Caco-2 (cell line): ENCODE measurements around the gene RPRM. TPM values are rescaled to one million over a fixed set of nuclear protein-coding genes. Genes with fewer than 3 reads are reported as not detected.

Experiments used
- BruUV-seq: library from RNA; stranded (reverse); fragments of 400-500 nt; replicated peaks from 2 replicates; lab custom pipeline; 2021; lab: Mats Ljungman, UMichigan
- CTCF ChIA-PET: fragments of 300-600 bp; sonication (Branson Sonifier 250); formaldehyde crosslinking; loops from one replicate; lab custom pipeline; 2022; ENCODE audit warnings: antibody characterized with exemption; lab: Charles Lee
- POLR2A ChIA-PET: fragments of 300-600 bp; sonication (Branson Sonifier 250); formaldehyde crosslinking; loops from one replicate; lab custom pipeline; 2022; ENCODE audit warnings: antibody characterized with exemption; lab: Charles Lee
- DNase-seq, 2 experiments: peaks; one replicate each; pipeline versions ENCODE4 v3.0.0 to v3.0.0-alpha.2; 2020 to 2022
- H3K27me3 ChIP-seq: replicated peaks from 2 replicates; pipeline ENCODE4 v1.6.0; 2011; ENCODE audit warnings: low read length; ENCODE audit not compliant: control insufficient read depth, insufficient read depth
- H3K36me3 ChIP-seq: 2 replicates; pipeline ENCODE4 v1.5.1; 2011; ENCODE audit warnings: low read length; ENCODE audit not compliant: control insufficient read depth, insufficient read depth
- H3K4me1 ChIP-seq: fragments of 250-450 bp; sonication (Bioruptor Pico); 2 replicates; pipeline ENCODE4 v1.5.1; 2020; ENCODE audit warnings: mild to moderate bottlenecking
- H3K4me3 ChIP-seq: 2 replicates; pipeline ENCODE4 v1.5.1; 2011; ENCODE audit warnings: low read depth, mild to moderate bottlenecking, control low read depth, low read length
- H3K9me3 ChIP-seq: fragments of 250-450 bp; sonication (Bioruptor Pico); 2 replicates; pipeline ENCODE4 v1.5.1; 2020; ENCODE audit warnings: mild to moderate bottlenecking, moderate library complexity
- H3K27ac Mint-ChIP-seq: one replicate; pipeline ENCODE4 v1.8.0; 2022; ENCODE audit warnings: mixed read lengths; ENCODE audit not compliant: unreplicated experiment
- H3K27me3 Mint-ChIP-seq: one replicate; pipeline ENCODE4 v1.8.0; 2022; ENCODE audit warnings: mixed read lengths; ENCODE audit not compliant: insufficient read depth, unreplicated experiment
- H3K36me3 Mint-ChIP-seq: one replicate; pipeline ENCODE4 v1.8.0; 2022; ENCODE audit warnings: mild to moderate bottlenecking, mixed read lengths; ENCODE audit not compliant: insufficient read depth, unreplicated experiment
- H3K4me1 Mint-ChIP-seq: one replicate; pipeline ENCODE4 v1.8.0; 2022; ENCODE audit warnings: low read depth, mixed read lengths; ENCODE audit not compliant: unreplicated experiment
- H3K4me3 Mint-ChIP-seq: one replicate; pipeline ENCODE4 v1.8.0; 2022; ENCODE audit warnings: mild to moderate bottlenecking, moderate library complexity, mixed read lengths; ENCODE audit not compliant: unreplicated experiment
- H3K9me3 Mint-ChIP-seq: one replicate; pipeline ENCODE4 v1.8.0; 2022; ENCODE audit warnings: mixed read lengths; ENCODE audit not compliant: unreplicated experiment
- intact Hi-C: fragments of 100-400 bp; cut with micrococcal nuclease; formaldehyde crosslinking; loops from one replicate; pipeline ENCODE4 v1.10.0; 2022; ENCODE audit not compliant: unreplicated experiment
- total RNA-seq: library from RNA; stranded (reverse); gene quantifications from 2 replicates; pipeline ENCODE4 v1.2.3, GENCODE V29; 2022
- TF ChIP-seq, protein P1 (sequence below), 2 experiments: fragments of 200-600 bp in 1 of 2; IDR thresholded peaks; 1 replicate in 1 of 2; 2 replicates in 1 of 2; pipeline versions ENCODE4 v1.5.1 to v1.8.0; 2011 to 2022; ENCODE audit warnings: antibody characterized with exemption in 1 of 2, control low read depth in 1 of 2, inconsistent platforms in 1 of 2, low read depth in 1 of 2, low read length in 1 of 2, mild to moderate bottlenecking in 1 of 2, moderate library complexity in 1 of 2; ENCODE audit not compliant: insufficient read depth in 1 of 2, severe bottlenecking in 1 of 2, unreplicated experiment in 1 of 2

Gene RPRM
- total RNA-seq, 1 experiment from 2014 or later, result not detected

DNA sequence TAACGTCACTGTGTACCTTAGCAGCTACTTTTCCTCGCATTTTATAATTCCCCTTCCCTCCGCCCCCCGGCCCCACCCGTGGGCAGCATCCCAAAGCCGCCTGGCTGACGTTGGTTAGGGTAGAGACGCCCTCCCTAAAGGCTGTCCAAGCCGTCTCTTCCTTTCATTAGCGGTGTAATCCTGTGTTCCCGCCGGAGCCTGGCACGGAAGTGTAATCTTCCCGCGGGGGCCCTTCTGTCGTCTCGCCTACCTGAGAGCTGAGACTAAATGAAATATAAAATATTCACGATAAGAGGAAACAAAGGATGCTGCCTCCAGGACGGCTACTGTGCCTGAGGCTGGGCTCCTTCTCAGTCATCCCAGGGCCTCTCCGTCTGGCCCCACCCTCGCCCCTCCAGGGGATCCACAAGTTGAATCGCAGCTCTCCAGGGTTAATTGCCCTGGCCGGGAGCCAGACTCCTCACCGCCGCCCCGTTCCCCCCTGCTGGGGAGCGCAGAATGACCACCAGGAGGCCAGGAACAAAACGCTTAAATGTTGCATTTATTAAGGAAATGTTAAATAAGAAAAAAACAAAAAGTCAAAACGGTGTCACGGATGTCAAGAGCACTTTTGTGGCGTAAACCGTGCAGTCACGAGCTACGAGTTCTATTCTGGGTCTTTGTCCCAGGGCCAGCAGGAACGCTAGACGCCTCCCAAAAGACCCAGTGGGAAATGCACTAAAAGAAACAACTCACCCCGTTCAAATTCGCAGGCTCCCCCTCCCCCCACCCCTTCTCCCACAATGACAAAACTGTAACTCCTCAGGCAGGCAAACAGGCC lies 1.5 kb downstream of the RPRM start:
- POLR2A ChIA-PET, result no interaction called here
- DNase-seq, result no peak
- Mint-ChIP-seq H3K4me3 (no peak overlapping the region), H3K9me3 (no peaks in the 10 kb centered on the region), H3K36me3 (no peaks in the 10 kb centered on the region), H3K27ac (no peak overlapping the region), H3K27me3 (peaks cover 7% of the 10 kb centered on the region), H3K4me1 (peaks cover 6% of the 10 kb centered on the region)
- TF ChIP-seq, protein P1, sequence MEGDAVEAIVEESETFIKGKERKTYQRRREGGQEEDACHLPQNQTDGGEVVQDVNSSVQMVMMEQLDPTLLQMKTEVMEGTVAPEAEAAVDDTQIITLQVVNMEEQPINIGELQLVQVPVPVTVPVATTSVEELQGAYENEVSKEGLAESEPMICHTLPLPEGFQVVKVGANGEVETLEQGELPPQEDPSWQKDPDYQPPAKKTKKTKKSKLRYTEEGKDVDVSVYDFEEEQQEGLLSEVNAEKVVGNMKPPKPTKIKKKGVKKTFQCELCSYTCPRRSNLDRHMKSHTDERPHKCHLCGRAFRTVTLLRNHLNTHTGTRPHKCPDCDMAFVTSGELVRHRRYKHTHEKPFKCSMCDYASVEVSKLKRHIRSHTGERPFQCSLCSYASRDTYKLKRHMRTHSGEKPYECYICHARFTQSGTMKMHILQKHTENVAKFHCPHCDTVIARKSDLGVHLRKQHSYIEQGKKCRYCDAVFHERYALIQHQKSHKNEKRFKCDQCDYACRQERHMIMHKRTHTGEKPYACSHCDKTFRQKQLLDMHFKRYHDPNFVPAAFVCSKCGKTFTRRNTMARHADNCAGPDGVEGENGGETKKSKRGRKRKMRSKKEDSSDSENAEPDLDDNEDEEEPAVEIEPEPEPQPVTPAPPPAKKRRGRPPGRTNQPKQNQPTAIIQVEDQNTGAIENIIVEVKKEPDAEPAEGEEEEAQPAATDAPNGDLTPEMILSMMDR (IDR thresholded peaks at IDR 0.05; ENCODE audit: insufficient read depth in 1 of 2, low read depth in 1 of 2, low read length in 1 of 2, severe bottlenecking in 1 of 2, unreplicated experiment in 1 of 2), result no peak
- Histone ChIP-seq H3K27me3 (no peaks in the 10 kb centered on the region), H3K4me1 (no peaks in the 10 kb centered on the region), H3K9me3 (no peaks in the 10 kb centered on the region), H3K36me3 (no peaks in the 10 kb centered on the region), H3K4me3 (no peak overlapping the region)
- BruUV-seq, result no TSS peak
- intact Hi-C loops, result loop anchor here (10.0 kb wide), 1 partner anchor 552 kb away; no protein-coding TSS in a partner anchor
- CTCF ChIA-PET, result no interaction called here

DNA sequence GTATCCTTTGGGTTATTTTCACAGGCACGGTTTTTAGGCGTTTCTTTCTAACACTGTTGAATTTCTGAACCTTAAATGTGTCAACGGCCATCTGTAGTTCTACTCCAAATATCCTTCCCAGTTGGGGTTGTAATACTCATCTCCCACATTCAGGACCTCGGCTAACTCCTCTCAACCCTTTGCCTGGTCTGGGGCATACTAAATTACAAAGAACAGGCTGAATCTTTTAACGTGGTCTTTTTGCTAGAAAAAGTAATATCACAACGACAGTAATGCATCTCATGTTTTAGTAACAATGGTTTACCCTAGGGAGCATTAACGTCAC lies 2.1 kb downstream of the RPRM start:
- intact Hi-C loops, result loop anchor here (10.0 kb wide), 1 partner anchor 552 kb away; no protein-coding TSS in a partner anchor
- no peak overlapping the region for H3K4me3 ChIP-seq
- peaks cover 4% of the 10 kb centered on the region; the same call in 1 of the 2 replicates for H3K4me1 ChIP-seq

DNA sequence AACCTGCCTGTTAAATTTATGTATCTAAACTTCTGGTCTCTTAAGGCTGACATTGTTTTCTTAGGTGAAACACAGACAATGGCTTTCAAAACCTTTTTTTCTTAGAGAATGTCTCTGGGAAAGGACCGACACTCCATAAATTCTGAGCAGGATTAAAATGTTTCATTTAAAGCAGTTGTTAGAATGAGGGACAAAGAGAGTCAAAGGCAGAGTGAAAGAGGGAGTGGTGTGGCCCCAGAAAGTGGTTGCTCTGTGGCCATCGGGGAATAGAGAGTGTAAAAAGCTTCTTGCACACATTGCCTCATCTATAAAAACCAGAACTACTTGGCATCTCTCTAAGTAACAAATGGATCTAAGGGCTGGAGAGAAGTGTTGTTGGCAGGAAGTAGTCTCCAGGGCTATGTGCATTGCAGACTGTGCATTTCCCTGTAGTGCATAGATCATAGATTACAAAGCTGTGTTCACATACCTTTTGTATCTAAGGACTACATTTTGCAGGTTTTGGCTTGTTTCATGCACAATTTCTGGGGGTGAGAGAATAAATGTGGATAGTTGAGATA lies 3.6 kb downstream of the RPRM start:
- Mint-ChIP-seq H3K4me1 (peaks cover 14% of the 10 kb centered on the region), H3K4me3 (no peak overlapping the region), H3K9me3 (no peaks in the 10 kb centered on the region), H3K27me3 (peaks cover 7% of the 10 kb centered on the region), H3K36me3 (no peaks in the 10 kb centered on the region), H3K27ac (no peak overlapping the region)
- POLR2A ChIA-PET, result no interaction called here
- H3K27me3 ChIP-seq, result no peaks in the 10 kb centered on the region
- no peak for DNase-seq
- no peak overlapping the region for H3K4me3 ChIP-seq
- peaks cover 5% of the 10 kb centered on the region; the same call in 1 of the 2 replicates for H3K4me1 ChIP-seq
- TF ChIP-seq, protein P1 (IDR thresholded peaks at IDR 0.05; ENCODE audit: insufficient read depth in 1 of 2, low read depth in 1 of 2, low read length in 1 of 2, severe bottlenecking in 1 of 2, unreplicated experiment in 1 of 2), result no peak
- CTCF ChIA-PET, result no interaction called here
- BruUV-seq, result no TSS peak
- no peaks in the 10 kb centered on the region for H3K36me3 ChIP-seq
- H3K9me3 ChIP-seq, result no peaks in the 10 kb centered on the region
- intact Hi-C loops, result loop anchor here (10.0 kb wide), 1 partner anchor 550 kb away; no protein-coding TSS in a partner anchor

More for the DNA sequence above, 2.1 kb downstream of the RPRM start:
- Histone ChIP-seq H3K36me3 (no peaks in the 10 kb centered on the region), H3K27me3 (no peaks in the 10 kb centered on the region), H3K9me3 (no peaks in the 10 kb centered on the region)
- Mint-ChIP-seq H3K36me3 (no peaks in the 10 kb centered on the region), H3K9me3 (no peaks in the 10 kb centered on the region), H3K4me3 (no peak overlapping the region), H3K4me1 (peaks cover 6% of the 10 kb centered on the region), H3K27ac (no peak overlapping the region), H3K27me3 (peaks cover 7% of the 10 kb centered on the region)
- ChIA-PET CTCF (no interaction called here), POLR2A (no interaction called here)
- no peak for DNase-seq
- TF ChIP-seq, protein P1 (IDR thresholded peaks at IDR 0.05; ENCODE audit: insufficient read depth in 1 of 2, low read depth in 1 of 2, low read length in 1 of 2, severe bottlenecking in 1 of 2, unreplicated experiment in 1 of 2), result no peak
- BruUV-seq, result no TSS peak
